Femur (tissue), 1 donor: ENCODE measurements around the gene MMAA.
"Not testable (repeated sequence)": the region's sequence is repeated elsewhere in the genome, so short reads cannot be mapped to it uniquely, and the experiment has no call there.

Experiments used
- DNase-seq: peaks from one replicate; pipeline ENCODE4 v3.0.0-alpha.2; 2017

Gene MMAA

GRCh38 chr4:145635630-145636029 lies 16.4 kb downstream of the MMAA start:
- no peak for DNase-seq

- DNase-seq = no peak
These were observed 20.1 kb downstream of the MMAA start for GRCh38 chr4:145639186-145639698.

GRCh38 chr4:145640236-145640635 lies 21.1 kb downstream of the MMAA start:
- DNase-seq = not testable (repeated sequence)

GRCh38 chr4:145643295-145643694 lies 24.1 kb downstream of the MMAA start:
- DNase-seq = no peak

- no peak for DNase-seq
These were observed 25.5 kb downstream of the MMAA start for GRCh38 chr4:145644699-145645098.

- DNase-seq = no peak
These were observed 37.0 kb downstream of the MMAA start for GRCh38 chr4:145656156-145656555.

- no peak for DNase-seq
These were observed 40.9 kb downstream of the MMAA start for GRCh38 chr4:145660064-145660463.

- no peak for DNase-seq
These were observed 44.0 kb downstream of the MMAA start for GRCh38 chr4:145663194-145663593.

GRCh38 chr4:145665773-145666172 lies 46.6 kb downstream of the MMAA start:
- no peak for DNase-seq

GRCh38 chr4:145670422-145670821 lies 51.2 kb downstream of the MMAA start:
- no peak for DNase-seq

- peak; percentile 25 for DNase-seq
These were observed 60.3 kb downstream of the MMAA start for GRCh38 chr4:145679520-145679919.

- DNase-seq = no peak
These were observed 60.8 kb downstream of the MMAA start, which contains the start of gene C4orf51 for GRCh38 chr4:145679991-145680455. Gene C4orf51 (plus strand): TSS chr4:145680146. CDS start chr4:145680204, 58 bp downstream.

- no peak for DNase-seq
These were observed 61.7 kb downstream of the MMAA start for GRCh38 chr4:145680902-145681301.

GRCh38 chr4:145681518-145681917 lies 62.3 kb downstream of the MMAA start:
- no peak for DNase-seq

GRCh38 chr4:145681956-145682355 lies 62.8 kb downstream of the MMAA start:
- DNase-seq = no peak

GRCh38 chr4:145686991-145687390 lies 67.8 kb downstream of the MMAA start:
- no peak for DNase-seq

GRCh38 chr4:145690610-145691009 lies 71.4 kb downstream of the MMAA start:
- no peak for DNase-seq

GRCh38 chr4:145691416-145691815 lies 72.2 kb downstream of the MMAA start:
- DNase-seq = not testable (repeated sequence)

- no peak for DNase-seq
These were observed 75.7 kb downstream of the MMAA start for GRCh38 chr4:145694929-145695328.

- DNase-seq = no peak
These were observed 78.1 kb downstream of the MMAA start for GRCh38 chr4:145697332-145697731.

- no peak for DNase-seq
These were observed 79.3 kb downstream of the MMAA start for GRCh38 chr4:145698507-145698906.

- no peak for DNase-seq
These were observed 84.8 kb downstream of the MMAA start for GRCh38 chr4:145703850-145704497.

- DNase-seq = no peak
These were observed 90.2 kb downstream of the MMAA start for GRCh38 chr4:145709336-145709735.
